Gastrocnemius medialis (tissue), 4 donors: ENCODE data around the gene SPDYC. TPM values are rescaled to one million over a fixed set of nuclear protein-coding genes. Genes with fewer than 3 reads are reported as not detected.

Source experiments
- ATAC-seq, 2 donors: fragments of 150-250 bp; one replicate each; pipeline ENCODE4 v1.9.1; 2016
- DNase-seq, 2 donors: peaks; one replicate each; pipeline ENCODE4 v3.0.0-alpha.2; 2019
- H3K27ac ChIP-seq, 4 donors: fragments of 200-600 bp; sonication (generic); 1 replicate in 1 of 4; 2 replicates in 3 of 4; pipeline ENCODE4 v1.5.1; 2016 to 2018; ENCODE audit warnings: mild to moderate bottlenecking in 2 of 4, moderate library complexity in 1 of 4
- H3K27me3 ChIP-seq, 3 donors: fragments of 200-600 bp; sonication (generic) in 2 of 3; 1 replicate in 1 of 3; 2 replicates in 2 of 3; pipeline versions ENCODE4 v1.5.1 to v1.6.0; 2016 to 2019; ENCODE audit warnings: mild to moderate bottlenecking in 1 of 3, moderate library complexity in 1 of 3
- H3K36me3 ChIP-seq, 2 donors: fragments of 200-600 bp; sonication (generic) in 1 of 2; one replicate each; pipeline ENCODE4 v1.5.1; 2017 to 2018
- H3K4me1 ChIP-seq, 2 donors: fragments of 200-600 bp; sonication (generic) in 1 of 2; one replicate each; pipeline ENCODE4 v1.5.1; 2016 to 2017; ENCODE audit warnings: mild to moderate bottlenecking in 2 of 2
- H3K4me3 ChIP-seq, 4 donors: fragments of 200-600 bp; sonication (generic) in 3 of 4; 1 replicate in 1 of 4; 2 replicates in 3 of 4; pipeline ENCODE4 v1.5.1; 2016 to 2019; ENCODE audit warnings: mild to moderate bottlenecking in 2 of 4
- H3K9me3 ChIP-seq, 3 donors: fragments of 200-600 bp; sonication (generic) in 2 of 3; 1 replicate in 1 of 3; 2 replicates in 2 of 3; pipeline ENCODE4 v1.5.1; 2016 to 2019
- POLR2A ChIP-seq, 2 donors: fragments of 450-650 bp; IDR thresholded peaks; one replicate each; pipeline ENCODE4 v1.6.1; 2017; ENCODE audit warnings: antibody characterized with exemption in 2 of 2, mild to moderate bottlenecking in 2 of 2, moderate library complexity in 2 of 2
- in situ Hi-C, 4 donors: fragments of 200-750 bp; cut with MboI; loops; one replicate each; pipeline versions ENCODE4 v1.15.0 to v1.8.0; 2017; ENCODE audit warnings: low sequenced_read_pairs in 4 of 4
- intact Hi-C: fragments of 100-400 bp; cut with DNase I; formaldehyde crosslinking; loops from one replicate; pipeline ENCODE4 v1.15.1; 2023; ENCODE audit warnings: low total_unique reads
- total RNA-seq, 4 donors: library from RNA; depleted of rRNA; stranded (reverse); fragments of >200 nt; gene quantifications; one replicate each; pipeline versions ENCODE4 v1.1.0 to v1.2.3, GENCODE V29; 2016
- TF ChIP-seq, protein P1 (sequence below), 5 experiments: fragments of 450-650 bp in 3 of 5; fragments of 200-600 bp in 2 of 5; sonication (generic) in 2 of 5; IDR thresholded peaks in 4 of 5; conservative IDR thresholded peaks in 1 of 5; 1 replicate in 4 of 5; 2 replicates in 1 of 5; pipeline ENCODE4 v1.5.1; 2016 to 2019; ENCODE audit warnings: antibody characterized with exemption in 5 of 5, mild to moderate bottlenecking in 3 of 5, moderate library complexity in 3 of 5

SPDYC gene
- total RNA-seq, 4 donors from 2014 or later = not detected

DNA sequence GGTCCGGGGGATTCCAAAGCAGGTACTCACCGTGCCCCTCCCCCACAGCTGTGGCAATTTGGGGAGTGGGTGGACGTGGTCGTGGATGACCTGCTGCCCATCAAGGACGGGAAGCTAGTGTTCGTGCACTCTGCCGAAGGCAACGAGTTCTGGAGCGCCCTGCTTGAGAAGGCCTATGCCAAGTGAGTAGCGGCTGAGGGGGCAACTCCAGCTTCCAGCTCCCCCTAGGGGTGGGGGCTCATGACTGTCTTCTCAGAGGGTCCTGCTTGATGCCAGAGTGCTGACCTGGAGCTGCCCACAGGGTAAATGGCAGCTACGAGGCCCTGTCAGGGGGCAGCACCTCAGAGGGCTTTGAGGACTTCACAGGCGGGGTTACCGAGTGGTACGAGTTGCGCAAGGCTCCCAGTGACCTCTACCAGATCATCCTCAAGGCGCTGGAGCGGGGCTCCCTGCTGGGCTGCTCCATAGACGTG lies 15.9 kb downstream of the SPDYC start:
- intact Hi-C loops = loop anchor here (5.0 kb wide), 1 partner anchor 189 kb away; the partner anchor contains the start of gene BATF2
- Histone ChIP-seq H3K4me3 (no peak overlapping the region), H3K27ac (peak overlapping the region in 1 of 4 donors; percentile 31), H3K36me3 (peaks cover 0 to 46% of the 10 kb centered on the region in 2 donors), H3K27me3 (no peaks in the 10 kb centered on the region), H3K4me1 (peaks cover 11 to 19% of the 10 kb centered on the region in 2 donors), H3K9me3 (no peaks in the 10 kb centered on the region)
- no peak for TF ChIP-seq POLR2A (IDR thresholded peaks at IDR 0.05)
- TF ChIP-seq, protein P1, sequence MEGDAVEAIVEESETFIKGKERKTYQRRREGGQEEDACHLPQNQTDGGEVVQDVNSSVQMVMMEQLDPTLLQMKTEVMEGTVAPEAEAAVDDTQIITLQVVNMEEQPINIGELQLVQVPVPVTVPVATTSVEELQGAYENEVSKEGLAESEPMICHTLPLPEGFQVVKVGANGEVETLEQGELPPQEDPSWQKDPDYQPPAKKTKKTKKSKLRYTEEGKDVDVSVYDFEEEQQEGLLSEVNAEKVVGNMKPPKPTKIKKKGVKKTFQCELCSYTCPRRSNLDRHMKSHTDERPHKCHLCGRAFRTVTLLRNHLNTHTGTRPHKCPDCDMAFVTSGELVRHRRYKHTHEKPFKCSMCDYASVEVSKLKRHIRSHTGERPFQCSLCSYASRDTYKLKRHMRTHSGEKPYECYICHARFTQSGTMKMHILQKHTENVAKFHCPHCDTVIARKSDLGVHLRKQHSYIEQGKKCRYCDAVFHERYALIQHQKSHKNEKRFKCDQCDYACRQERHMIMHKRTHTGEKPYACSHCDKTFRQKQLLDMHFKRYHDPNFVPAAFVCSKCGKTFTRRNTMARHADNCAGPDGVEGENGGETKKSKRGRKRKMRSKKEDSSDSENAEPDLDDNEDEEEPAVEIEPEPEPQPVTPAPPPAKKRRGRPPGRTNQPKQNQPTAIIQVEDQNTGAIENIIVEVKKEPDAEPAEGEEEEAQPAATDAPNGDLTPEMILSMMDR (IDR thresholded peaks at IDR 0.05 in 4 of 5, conservative IDR thresholded peaks at IDR 0.05 in 1 of 5) = no peak
- no peak for DNase-seq
- no peak for ATAC-seq
- in situ Hi-C loops = no loop called here

DNA sequence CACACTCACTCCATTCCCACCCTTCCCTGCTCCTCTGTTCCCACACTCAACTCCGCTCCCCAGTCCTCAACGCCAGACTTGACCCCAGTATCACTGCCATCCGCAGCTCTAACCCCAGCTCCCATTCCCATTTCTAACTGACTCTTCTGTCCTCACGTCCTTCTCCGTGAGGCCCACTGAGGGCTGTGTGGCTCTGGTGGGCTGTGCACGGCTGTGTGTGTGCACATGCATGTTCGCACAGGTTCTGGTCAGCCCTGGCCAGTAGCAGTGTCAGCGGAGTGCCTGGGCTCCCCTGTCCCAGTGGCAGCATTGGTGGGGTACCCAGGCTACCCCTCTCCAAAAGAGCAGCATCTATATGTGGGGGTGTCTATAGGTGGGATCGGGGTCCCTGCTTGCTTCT lies 16.7 kb downstream of the SPDYC start:
- Histone ChIP-seq H3K36me3 (peaks cover 0 to 54% of the 10 kb centered on the region in 2 donors), H3K4me3 (no peak overlapping the region), H3K27ac (no peak overlapping the region), H3K9me3 (no peaks in the 10 kb centered on the region), H3K4me1 (peaks cover 11 to 17% of the 10 kb centered on the region in 2 donors), H3K27me3 (no peaks in the 10 kb centered on the region)
- ATAC-seq (no peak), DNase-seq (no peak)
- no peak for TF ChIP-seq POLR2A (IDR thresholded peaks at IDR 0.05)
- TF ChIP-seq, protein P1 (IDR thresholded peaks at IDR 0.05 in 4 of 5, conservative IDR thresholded peaks at IDR 0.05 in 1 of 5) = no peak
- intact Hi-C loops (loop anchor here (5.0 kb wide), 1 partner anchor 189 kb away; the partner anchor contains the start of gene BATF2), in situ Hi-C loops (no loop called here)

DNA sequence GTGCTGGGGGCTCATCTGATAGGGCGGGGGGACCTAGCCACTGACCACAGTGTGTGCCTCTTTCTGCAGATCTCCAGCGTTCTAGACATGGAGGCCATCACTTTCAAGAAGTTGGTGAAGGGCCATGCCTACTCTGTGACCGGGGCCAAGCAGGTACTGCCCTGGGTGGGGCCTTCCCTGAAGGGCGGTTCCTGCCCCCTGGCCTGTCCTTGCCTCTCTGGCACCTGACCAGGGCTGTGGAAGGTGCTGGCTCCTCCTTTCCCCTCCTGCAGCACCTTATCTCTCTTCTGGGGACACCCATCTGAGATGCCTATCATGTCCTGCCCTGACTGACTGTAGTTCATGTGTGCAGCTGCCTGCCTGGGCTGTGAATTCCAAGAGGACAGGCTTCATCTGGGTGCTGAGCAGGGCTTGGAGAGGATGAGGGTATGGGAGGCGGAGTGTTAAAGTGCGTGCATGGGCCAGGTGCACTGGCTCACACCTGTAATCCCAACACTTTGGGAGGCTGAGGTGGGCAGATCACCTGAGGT lies 17.2 kb downstream of the SPDYC start:
- in situ Hi-C loops (no loop called here), intact Hi-C loops (loop anchor here (5.0 kb wide), 1 partner anchor 190 kb away; the partner anchor contains the start of gene BATF2)
- Histone ChIP-seq H3K27me3 (no peaks in the 10 kb centered on the region), H3K27ac (no peak overlapping the region), H3K9me3 (no peaks in the 10 kb centered on the region), H3K4me3 (no peak overlapping the region), H3K36me3 (peaks cover 0 to 59% of the 10 kb centered on the region in 2 donors), H3K4me1 (peaks cover 11 to 12% of the 10 kb centered on the region in 2 donors)
- DNase-seq = no peak
- TF ChIP-seq, protein P1 (IDR thresholded peaks at IDR 0.05 in 4 of 5, conservative IDR thresholded peaks at IDR 0.05 in 1 of 5) = no peak
- TF ChIP-seq POLR2A (IDR thresholded peaks at IDR 0.05) = no peak
- ATAC-seq = no peak

DNA sequence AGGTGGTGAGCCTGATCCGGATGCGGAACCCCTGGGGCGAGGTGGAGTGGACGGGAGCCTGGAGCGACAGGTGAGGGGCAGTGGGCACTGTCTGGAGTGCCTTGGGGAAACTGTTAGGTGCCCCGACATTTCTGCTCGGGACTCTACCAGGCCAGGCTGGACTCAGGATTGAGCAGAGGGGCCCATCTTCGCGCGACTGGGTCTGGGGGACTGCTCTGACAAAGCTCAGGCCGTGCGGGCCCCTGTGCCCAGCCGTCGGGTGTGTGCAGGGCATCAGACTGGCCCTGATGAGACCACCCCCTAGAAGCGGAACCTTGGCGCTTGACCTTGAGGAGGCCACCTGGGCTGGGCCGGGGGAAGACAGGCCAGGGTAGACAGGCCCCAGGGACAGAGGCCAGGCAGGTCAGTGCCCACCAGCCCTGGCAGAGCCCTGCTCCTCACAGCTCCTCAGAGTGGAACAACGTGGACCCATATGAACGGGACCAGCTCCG lies 18.0 kb downstream of the SPDYC start:
- Histone ChIP-seq H3K4me3 (no peak overlapping the region), H3K36me3 (peaks cover 0 to 64% of the 10 kb centered on the region in 2 donors), H3K27me3 (no peaks in the 10 kb centered on the region), H3K27ac (no peak overlapping the region), H3K4me1 (peaks cover 4 to 5% of the 10 kb centered on the region in 2 donors), H3K9me3 (no peaks in the 10 kb centered on the region)
- in situ Hi-C loops = no loop called here
- TF ChIP-seq, protein P1 (IDR thresholded peaks at IDR 0.05 in 4 of 5, conservative IDR thresholded peaks at IDR 0.05 in 1 of 5) = no peak
- no peak for TF ChIP-seq POLR2A (IDR thresholded peaks at IDR 0.05)
- DNase-seq = no peak
- no peak for ATAC-seq
- intact Hi-C loops = loop anchor here (5.0 kb wide), 1 partner anchor 191 kb away; the partner anchor contains the start of gene BATF2
